ENCODE measurements around the gene BCL3.

BCL3 gene

GRCh38 chr19:44749292-44749691 is 784 bp downstream of the BCL3 start:
- DNase-seq (ENCODE audit: low read depth in 1 of 2, low spot score in 1 of 2) = no peak
- in situ Hi-C loops (cut with HindIII; ENCODE audit: low pct_unique_long_range_greater_than_20kb, low sequenced_read_pairs) = no loop called here
- no peak for TF ChIP-seq JUND (IDR thresholded peaks at IDR 0.05; ENCODE audit: low read depth)

GRCh38 chr19:44749994-44750393 is 1.5 kb downstream of the BCL3 start:
- in situ Hi-C loops (cut with HindIII; ENCODE audit: low pct_unique_long_range_greater_than_20kb, low sequenced_read_pairs) = no loop called here

GRCh38 chr19:44752123-44752815 is 3.8 kb downstream of the BCL3 start:
- in situ Hi-C loops (cut with HindIII; ENCODE audit: low pct_unique_long_range_greater_than_20kb, low sequenced_read_pairs) = no loop called here
- TF ChIP-seq JUND (IDR thresholded peaks at IDR 0.05; ENCODE audit: low read depth) = no peak
- DNase-seq (ENCODE audit: low read depth in 1 of 2, low spot score in 1 of 2) = no peak

More at GRCh38 chr19:44749994-44750393, 1.5 kb downstream of the BCL3 start:
- no peak for DNase-seq (ENCODE audit: low read depth in 1 of 2, low spot score in 1 of 2)
- TF ChIP-seq JUND (IDR thresholded peaks at IDR 0.05; ENCODE audit: low read depth) = no peak

GRCh38 chr19:44752816-44753625 is 4.5 kb downstream of the BCL3 start:
- in situ Hi-C loops (cut with HindIII; ENCODE audit: low pct_unique_long_range_greater_than_20kb, low sequenced_read_pairs) = no loop called here
- peak in 1 of 2 experiments; percentile 84 for DNase-seq (ENCODE audit: low read depth in 1 of 2, low spot score in 1 of 2)
- no peak for TF ChIP-seq JUND (IDR thresholded peaks at IDR 0.05; ENCODE audit: low read depth)

GRCh38 chr19:44753626-44753931 is 5.1 kb downstream of the BCL3 start:
- in situ Hi-C loops (cut with HindIII; ENCODE audit: low pct_unique_long_range_greater_than_20kb, low sequenced_read_pairs) = no loop called here
- no peak for DNase-seq (ENCODE audit: low read depth in 1 of 2, low spot score in 1 of 2)
- TF ChIP-seq JUND (IDR thresholded peaks at IDR 0.05; ENCODE audit: low read depth) = no peak

GRCh38 chr19:44753932-44754749 is 5.6 kb downstream of the BCL3 start:
- no peak for TF ChIP-seq JUND (IDR thresholded peaks at IDR 0.05; ENCODE audit: low read depth)
- DNase-seq (ENCODE audit: low read depth in 1 of 2, low spot score in 1 of 2) = peak; percentile 74 to 83
- in situ Hi-C loops (cut with HindIII; ENCODE audit: low pct_unique_long_range_greater_than_20kb, low sequenced_read_pairs) = no loop called here

GRCh38 chr19:44754750-44755080 is 6.2 kb downstream of the BCL3 start:
- no peak for TF ChIP-seq JUND (IDR thresholded peaks at IDR 0.05; ENCODE audit: low read depth)
- no peak for DNase-seq (ENCODE audit: low read depth in 1 of 2, low spot score in 1 of 2)
- in situ Hi-C loops (cut with HindIII; ENCODE audit: low pct_unique_long_range_greater_than_20kb, low sequenced_read_pairs) = no loop called here

GRCh38 chr19:44755219-44755618 is 6.7 kb downstream of the BCL3 start:
- DNase-seq (ENCODE audit: low read depth in 1 of 2, low spot score in 1 of 2) = no peak
- in situ Hi-C loops (cut with HindIII; ENCODE audit: low pct_unique_long_range_greater_than_20kb, low sequenced_read_pairs) = no loop called here
- TF ChIP-seq JUND (IDR thresholded peaks at IDR 0.05; ENCODE audit: low read depth) = no peak

- in situ Hi-C loops (cut with HindIII; ENCODE audit: low pct_unique_long_range_greater_than_20kb, low sequenced_read_pairs) = no loop called here
Measured at GRCh38 chr19:44756089-44756562, 7.6 kb downstream of the BCL3 start.

GRCh38 chr19:44757057-44757734 is 8.7 kb downstream of the BCL3 start:
- no peak for DNase-seq (ENCODE audit: low read depth in 1 of 2, low spot score in 1 of 2)
- in situ Hi-C loops (cut with HindIII; ENCODE audit: low pct_unique_long_range_greater_than_20kb, low sequenced_read_pairs) = no loop called here
- TF ChIP-seq JUND (IDR thresholded peaks at IDR 0.05; ENCODE audit: low read depth) = no peak

More at GRCh38 chr19:44756089-44756562, 7.6 kb downstream of the BCL3 start:
- no peak for DNase-seq (ENCODE audit: low read depth in 1 of 2, low spot score in 1 of 2)
- no peak for TF ChIP-seq JUND (IDR thresholded peaks at IDR 0.05; ENCODE audit: low read depth)

- DNase-seq (ENCODE audit: low read depth in 1 of 2, low spot score in 1 of 2) = no peak
- in situ Hi-C loops (cut with HindIII; ENCODE audit: low pct_unique_long_range_greater_than_20kb, low sequenced_read_pairs) = no loop called here
- TF ChIP-seq JUND (IDR thresholded peaks at IDR 0.05; ENCODE audit: low read depth) = no peak
Measured at GRCh38 chr19:44757735-44758505, 9.4 kb downstream of the BCL3 start.

- TF ChIP-seq JUND (IDR thresholded peaks at IDR 0.05; ENCODE audit: low read depth) = no peak
- in situ Hi-C loops (cut with HindIII; ENCODE audit: low pct_unique_long_range_greater_than_20kb, low sequenced_read_pairs) = no loop called here
- DNase-seq (ENCODE audit: low read depth in 1 of 2, low spot score in 1 of 2) = no peak
Measured at GRCh38 chr19:44758596-44758995, 10.1 kb downstream of the BCL3 start.

All from T47D (cell line).